Activated T-cell treated with anti-CD3 and anti-CD28 coated beads for 48 hours (primary cell): ENCODE measurements around the gene SLC6A17.

Source experiments
- DNase-seq: peaks from one replicate; pipeline ENCODE4 v3.0.0-alpha.2; 2020; ENCODE audit warnings: low read depth

Gene SLC6A17

DNA sequence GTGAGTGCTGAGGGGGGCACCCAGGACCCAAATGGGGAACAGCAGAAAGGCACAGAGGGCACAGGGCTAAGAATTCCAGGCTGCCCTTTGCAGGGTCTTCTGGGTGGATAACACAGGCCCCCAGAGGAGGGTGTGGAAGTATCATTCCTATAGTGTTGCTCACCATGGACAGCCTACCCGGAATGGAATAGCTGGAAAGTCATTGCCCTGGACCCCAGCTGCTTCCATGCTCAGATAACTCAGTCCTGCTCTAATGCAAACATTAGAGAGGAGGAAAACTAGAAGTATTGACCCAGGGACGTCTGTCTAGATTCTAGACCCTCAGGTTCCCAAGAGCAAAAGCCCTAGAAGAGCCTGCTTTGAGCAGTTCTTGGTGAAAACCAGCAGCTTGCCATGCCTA, 24.7 kb downstream of the SLC6A17 start:
- DNase-seq: no peak

GRCh38 chr1:110176299-110176956, 26.1 kb downstream of the SLC6A17 start:
- DNase-seq: no peak

GRCh38 chr1:110177775-110178174, 27.5 kb downstream of the SLC6A17 start:
- DNase-seq: no peak

- no peak for DNase-seq
Observed at GRCh38 chr1:110183642-110184167, 33.4 kb downstream of the SLC6A17 start.

DNA sequence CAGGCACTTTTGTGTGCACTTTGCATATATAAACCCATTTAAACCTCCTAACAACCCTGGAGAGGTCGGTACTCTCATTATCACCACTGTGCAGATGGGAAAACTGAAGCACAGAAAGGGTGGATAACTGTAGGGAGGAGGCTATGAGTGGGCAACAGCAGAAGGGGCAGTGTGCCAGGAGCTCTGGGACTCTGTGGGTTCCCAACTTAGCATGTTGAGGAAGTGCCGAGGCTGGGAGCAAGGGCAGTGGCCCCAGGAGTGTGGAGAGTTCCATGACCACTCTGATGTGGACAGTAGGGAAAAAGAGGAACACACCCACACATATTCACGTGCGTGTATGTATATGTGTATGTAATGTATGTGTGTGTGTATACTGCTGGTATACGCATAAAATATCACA, 34.2 kb downstream of the SLC6A17 start:
- no peak for DNase-seq

DNA sequence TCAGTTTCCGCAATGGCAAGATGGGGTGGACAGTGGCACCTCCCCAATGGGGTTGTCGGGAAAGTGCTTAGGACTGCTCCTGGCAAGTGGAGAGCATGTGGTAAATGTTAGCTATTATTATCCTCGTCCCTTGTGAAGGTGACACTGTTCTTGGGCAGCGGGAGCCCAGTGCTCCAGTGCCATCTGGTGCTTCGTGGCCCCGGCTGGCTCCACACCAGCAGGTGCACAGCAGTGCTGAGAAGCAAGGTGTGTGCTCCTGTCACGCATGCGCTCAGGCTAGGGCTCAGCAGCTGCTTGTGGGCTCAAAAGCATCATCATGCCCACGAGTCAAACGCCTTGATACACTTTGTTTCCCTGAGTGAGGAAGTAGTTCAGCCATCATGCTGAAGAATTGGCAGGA, 34.9 kb downstream of the SLC6A17 start:
- no peak for DNase-seq

DNA sequence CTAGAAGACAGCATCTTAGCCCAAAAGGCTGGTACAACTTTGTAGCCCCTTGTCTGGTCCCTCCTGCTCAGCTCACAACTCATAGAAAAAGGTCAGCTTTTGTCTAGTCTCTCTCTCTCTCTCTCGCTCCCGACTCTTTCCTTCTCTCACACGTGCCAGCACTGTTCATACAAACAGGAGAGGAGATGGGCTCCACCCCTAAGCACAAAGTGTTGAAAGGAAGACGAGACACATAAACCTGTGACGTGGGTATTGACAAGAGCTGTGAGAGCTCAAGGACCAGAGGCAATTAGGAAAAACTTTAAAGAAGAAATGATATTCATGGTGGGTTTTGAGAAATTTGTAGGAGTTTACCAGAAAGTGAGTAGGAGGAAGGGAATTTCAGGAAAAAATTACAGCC, 36.3 kb downstream of the SLC6A17 start:
- no peak for DNase-seq

GRCh38 chr1:110187139-110187890, 37.0 kb downstream of the SLC6A17 start:
- no peak for DNase-seq

GRCh38 chr1:110188035-110188618, 37.8 kb downstream of the SLC6A17 start:
- no peak for DNase-seq

- DNase-seq: no peak
Observed at GRCh38 chr1:110189181-110189580, 38.9 kb downstream of the SLC6A17 start.

GRCh38 chr1:110190282-110190929, 40.1 kb downstream of the SLC6A17 start:
- DNase-seq: no peak

DNA sequence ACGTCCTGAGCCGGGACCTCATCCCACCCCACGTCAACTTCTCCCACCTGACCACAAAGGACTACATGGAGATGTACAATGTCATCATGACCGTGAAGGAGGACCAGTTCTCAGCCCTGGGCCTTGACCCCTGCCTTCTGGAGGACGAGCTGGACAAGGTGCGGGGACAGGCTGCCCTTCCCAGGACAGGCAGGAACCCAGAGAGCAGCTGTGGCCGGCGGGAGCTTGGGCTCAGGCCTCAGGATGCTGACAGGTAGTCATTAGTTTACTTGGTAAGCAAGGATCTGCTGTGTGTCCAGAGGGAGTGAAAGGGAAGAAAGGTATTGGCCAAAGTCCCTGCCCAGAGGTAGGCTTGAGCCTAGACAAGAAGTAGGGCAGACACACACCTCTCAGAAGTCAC, 42.2 kb downstream of the SLC6A17 start:
- no peak for DNase-seq

DNA sequence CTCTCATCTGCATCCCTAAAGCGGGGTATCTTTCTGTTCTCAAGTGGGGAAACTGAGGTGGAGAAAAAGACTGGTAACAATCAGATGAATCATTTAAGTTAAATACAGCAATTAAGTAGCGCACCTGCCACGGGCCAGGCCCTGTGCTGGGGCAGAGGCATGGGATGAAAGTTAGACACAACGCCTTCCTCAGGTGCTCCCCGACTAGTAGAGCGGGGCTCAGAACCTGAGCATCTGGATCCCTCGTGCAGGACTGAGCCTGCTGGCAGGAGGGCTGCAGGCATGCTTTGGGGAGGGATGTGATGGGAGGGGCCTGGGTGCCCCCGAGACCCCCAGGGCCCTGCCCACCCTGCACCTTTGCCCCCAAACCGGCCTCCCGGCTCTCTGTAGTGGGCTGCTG, 44.9 kb downstream of the SLC6A17 start:
- no peak for DNase-seq

DNA sequence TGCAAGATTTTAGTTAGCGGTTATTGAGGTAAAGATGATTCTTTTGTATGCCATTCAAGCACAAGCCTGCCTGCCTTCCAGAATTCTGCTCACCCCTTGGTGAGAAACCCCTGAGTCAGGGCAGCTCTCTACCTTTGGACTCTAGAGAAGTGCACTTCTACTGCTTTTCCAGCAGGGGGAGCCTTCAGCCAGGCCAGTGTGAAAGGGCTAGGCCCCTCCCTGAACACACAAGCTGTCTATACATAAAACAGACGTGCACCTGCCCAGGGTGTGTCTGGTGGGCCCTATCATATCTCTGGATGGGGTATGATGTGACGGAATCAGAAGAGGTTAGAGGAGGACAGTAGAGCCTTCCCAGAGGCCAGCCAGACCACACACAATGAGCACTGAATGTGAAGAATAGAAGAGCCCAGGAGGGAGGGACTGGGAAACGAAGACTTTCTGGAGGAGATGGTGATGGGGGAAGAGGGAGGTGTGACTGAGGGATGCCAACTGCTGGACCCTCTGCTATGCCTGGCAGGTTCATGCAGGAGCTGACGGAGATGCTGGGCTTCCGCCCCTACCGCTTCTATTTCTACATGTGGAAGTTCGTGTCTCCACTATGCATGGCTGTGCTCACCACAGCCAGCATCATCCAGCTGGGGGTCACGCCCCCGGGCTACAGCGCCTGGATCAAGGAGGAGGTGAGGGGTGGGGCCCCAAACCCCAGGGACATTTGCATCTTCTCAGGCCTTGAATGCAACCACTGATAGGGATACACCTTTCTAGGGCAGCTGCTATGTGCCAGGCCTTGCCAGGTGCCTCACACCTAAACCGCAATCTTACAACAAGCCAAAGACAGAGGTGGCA, 46.8 kb downstream of the SLC6A17 start:
- no peak for DNase-seq

GRCh38 chr1:110197905-110198629, 47.8 kb downstream of the SLC6A17 start:
- DNase-seq: no peak

DNA sequence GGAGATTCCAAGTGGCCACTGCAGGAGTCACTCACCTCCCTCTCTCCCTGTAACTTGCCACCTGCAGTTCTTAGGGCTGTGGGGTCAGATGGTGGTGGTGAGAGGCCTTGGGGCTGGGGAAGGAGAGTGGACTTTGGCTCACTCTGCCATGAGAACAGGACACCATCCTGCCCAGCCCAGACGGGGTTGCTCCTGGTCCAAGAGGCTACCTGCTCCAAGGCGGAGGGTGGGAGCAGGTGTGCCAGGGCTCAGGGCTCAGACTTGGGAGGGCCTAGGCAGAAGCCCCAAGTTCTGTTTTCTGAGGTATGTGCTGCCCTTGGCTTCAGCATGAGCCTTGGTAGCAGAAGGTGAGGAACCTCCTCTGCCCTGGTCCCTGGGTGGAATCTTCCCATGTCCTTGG, 48.5 kb downstream of the SLC6A17 start:
- DNase-seq: no peak

GRCh38 chr1:110200190-110200589, 49.9 kb downstream of the SLC6A17 start:
- no peak for DNase-seq

GRCh38 chr1:110200666-110201065, 50.4 kb downstream of the SLC6A17 start:
- DNase-seq: no peak

DNA sequence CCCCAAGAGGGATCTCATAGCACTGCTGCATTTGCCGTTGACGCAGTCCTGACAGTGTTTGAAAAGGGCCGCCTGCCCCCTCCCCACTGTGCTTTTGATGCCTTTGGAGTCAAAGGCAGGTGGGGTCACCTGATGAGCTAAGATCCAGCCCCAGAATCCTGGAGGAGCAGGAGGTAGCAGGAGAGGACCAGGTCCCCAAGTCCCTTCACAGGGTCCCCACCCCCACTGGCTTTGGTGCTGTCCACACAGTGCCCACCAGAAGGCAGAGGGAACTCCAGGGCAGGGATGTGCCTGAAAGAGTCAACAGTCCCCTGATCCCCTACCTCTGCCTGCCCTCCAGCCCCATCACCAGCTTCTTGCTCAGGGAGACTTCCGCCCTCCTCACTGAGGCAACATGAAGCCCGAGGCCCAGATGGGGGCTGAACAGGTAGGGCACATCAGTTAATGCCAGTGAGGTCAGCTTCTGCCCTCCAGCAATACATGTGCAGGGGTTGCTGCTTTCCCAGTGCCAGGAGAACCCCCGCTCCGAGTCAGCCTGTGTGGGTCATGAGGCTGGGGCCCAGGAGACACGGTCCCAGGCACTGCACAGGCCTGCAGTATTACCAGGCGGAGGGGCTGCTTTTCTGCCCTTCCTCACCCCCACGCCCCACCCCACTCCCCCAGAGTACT, 51.0 kb downstream of the SLC6A17 start:
- no peak for DNase-seq

- peak; percentile 47 for DNase-seq
Observed at GRCh38 chr1:110203021-110203661, 52.8 kb downstream of the SLC6A17 start.
